Lower lobe of right lung (tissue), 2 donors: ENCODE data around the gene MMP27. TPM values are rescaled to one million over a fixed set of nuclear protein-coding genes. Genes with fewer than 3 reads are reported as not detected.

Source experiments
- ATAC-seq, 2 donors: fragments of 200-7000 bp; cut with Tn5 transposase; one replicate each; pipeline ENCODE4 v1.9.1; 2020 to 2022; ENCODE audit warnings: mild to moderate bottlenecking in 2 of 2, moderate library complexity in 2 of 2
- DNase-seq: peaks from one replicate; pipeline ENCODE4 v3.0.0-alpha.2; 2020
- H3K27ac ChIP-seq: fragments of 200-600 bp; one replicate; pipeline ENCODE4 v1.8.0; 2022
- H3K27me3 ChIP-seq: fragments of 200-600 bp; one replicate; pipeline ENCODE4 v1.8.0; 2022; ENCODE audit warnings: low read depth
- H3K36me3 ChIP-seq: fragments of 200-600 bp; one replicate; pipeline ENCODE4 v1.8.0; 2022; ENCODE audit warnings: mild to moderate bottlenecking
- H3K4me1 ChIP-seq: fragments of 200-600 bp; one replicate; pipeline ENCODE4 v1.8.0; 2022
- H3K4me3 ChIP-seq: fragments of 200-600 bp; one replicate; pipeline ENCODE4 v1.8.0; 2022; ENCODE audit warnings: mild to moderate bottlenecking
- H3K9me3 ChIP-seq: fragments of 200-600 bp; one replicate; pipeline ENCODE4 v1.8.0; 2022
- intact Hi-C: fragments of 100-400 bp; cut with DNase I; formaldehyde crosslinking; loops from one replicate; pipeline ENCODE4 v1.11.0; 2022
- total RNA-seq: library from RNA; stranded (reverse); fragmentation: NEBNext Ultra II Directional; extraction: Animal tissue kit (Norgen Biotek cat#: 25700); gene quantifications from one replicate; pipeline ENCODE4 v1.2.1, GENCODE V29; 2021
- TF ChIP-seq, protein P1 (sequence below): fragments of 200-600 bp; IDR thresholded peaks from one replicate; pipeline ENCODE4 v1.8.0; 2022; ENCODE audit warnings: antibody characterized with exemption, mild to moderate bottlenecking
- donor health status: DM: no; HTN: yes; CAD: no; lungs with severe emphysema.

MMP27 gene
- total RNA-seq, 1 donor from 2014 or later = not detected

DNA sequence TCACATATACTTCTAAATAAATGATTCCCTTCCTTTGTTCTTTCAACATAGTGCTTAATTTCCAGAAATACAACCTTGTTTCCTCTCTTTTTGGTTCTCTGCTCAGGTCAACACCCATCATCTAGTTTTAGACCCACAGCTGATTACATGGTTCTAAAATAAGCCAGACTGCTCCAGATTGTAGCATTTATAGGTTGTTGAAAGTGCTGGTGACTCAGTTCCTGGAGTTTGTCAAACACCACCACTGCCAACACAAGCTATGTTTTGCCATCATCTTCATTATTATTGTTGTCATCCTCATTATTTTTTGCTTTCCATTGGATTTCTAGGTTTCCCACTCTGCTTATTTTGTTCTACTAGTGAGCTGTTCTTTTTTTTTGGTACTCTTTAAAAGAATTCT is 58.1 kb downstream of the MMP27 start:
- no peak overlapping the region for H3K27ac ChIP-seq
- no peaks in the 10 kb centered on the region for H3K4me1 ChIP-seq
- no peaks in the 10 kb centered on the region for H3K27me3 ChIP-seq
- intact Hi-C loops = no loop called here
- ATAC-seq (no peak), DNase-seq (no peak)
- TF ChIP-seq, protein P1, sequence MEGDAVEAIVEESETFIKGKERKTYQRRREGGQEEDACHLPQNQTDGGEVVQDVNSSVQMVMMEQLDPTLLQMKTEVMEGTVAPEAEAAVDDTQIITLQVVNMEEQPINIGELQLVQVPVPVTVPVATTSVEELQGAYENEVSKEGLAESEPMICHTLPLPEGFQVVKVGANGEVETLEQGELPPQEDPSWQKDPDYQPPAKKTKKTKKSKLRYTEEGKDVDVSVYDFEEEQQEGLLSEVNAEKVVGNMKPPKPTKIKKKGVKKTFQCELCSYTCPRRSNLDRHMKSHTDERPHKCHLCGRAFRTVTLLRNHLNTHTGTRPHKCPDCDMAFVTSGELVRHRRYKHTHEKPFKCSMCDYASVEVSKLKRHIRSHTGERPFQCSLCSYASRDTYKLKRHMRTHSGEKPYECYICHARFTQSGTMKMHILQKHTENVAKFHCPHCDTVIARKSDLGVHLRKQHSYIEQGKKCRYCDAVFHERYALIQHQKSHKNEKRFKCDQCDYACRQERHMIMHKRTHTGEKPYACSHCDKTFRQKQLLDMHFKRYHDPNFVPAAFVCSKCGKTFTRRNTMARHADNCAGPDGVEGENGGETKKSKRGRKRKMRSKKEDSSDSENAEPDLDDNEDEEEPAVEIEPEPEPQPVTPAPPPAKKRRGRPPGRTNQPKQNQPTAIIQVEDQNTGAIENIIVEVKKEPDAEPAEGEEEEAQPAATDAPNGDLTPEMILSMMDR = no peak
- no peaks in the 10 kb centered on the region for H3K9me3 ChIP-seq
- no peak overlapping the region for H3K4me3 ChIP-seq
- no peaks in the 10 kb centered on the region for H3K36me3 ChIP-seq

DNA sequence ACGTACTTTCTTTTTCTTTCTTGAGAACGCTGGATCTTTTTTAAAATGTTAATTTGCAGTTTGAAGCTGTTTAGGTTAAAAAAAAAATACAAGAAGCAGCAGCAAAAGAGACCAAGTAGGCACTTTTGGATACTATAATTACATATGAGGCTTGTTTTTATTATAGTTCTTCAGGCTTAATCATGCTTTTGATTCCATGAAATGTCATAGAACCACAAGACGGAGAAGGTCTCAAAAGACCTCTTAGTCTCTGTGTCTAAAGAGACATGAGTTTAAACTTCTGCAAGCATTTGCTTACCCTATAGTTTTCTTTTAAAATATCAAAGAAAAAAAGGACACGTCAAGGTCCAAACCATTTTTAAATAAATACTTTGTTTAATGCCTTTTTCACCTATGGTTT is 61.6 kb downstream of the MMP27 start:
- no peak for DNase-seq
- no peak overlapping the region for H3K27ac ChIP-seq
- no peaks in the 10 kb centered on the region for H3K4me1 ChIP-seq
- H3K4me3 ChIP-seq = no peak overlapping the region
- H3K36me3 ChIP-seq = no peaks in the 10 kb centered on the region
- intact Hi-C loops = no loop called here
- TF ChIP-seq, protein P1 = no peak
- no peaks in the 10 kb centered on the region for H3K9me3 ChIP-seq
- no peak for ATAC-seq
- no peaks in the 10 kb centered on the region for H3K27me3 ChIP-seq

Other genes starting within 250 kb of the MMP27 start
- gene MMP7, start 175.0 kb downstream of the MMP27 start, total RNA-seq = 7.1 TPM
- not detected for gene MMP20, start 80.4 kb downstream of the MMP27 start, total RNA-seq
- 0.44 TPM for gene MMP8, start 19.2 kb upstream of the MMP27 start, total RNA-seq
- gene MMP10, start 74.9 kb upstream of the MMP27 start, total RNA-seq = not detected
- 0.97 TPM for gene MMP1, start 92.4 kb upstream of the MMP27 start, total RNA-seq
- gene MMP3, start 137.8 kb upstream of the MMP27 start, total RNA-seq = not detected
- gene MMP12, start 169.2 kb upstream of the MMP27 start, total RNA-seq = 0.27 TPM
- gene MMP13, start 250.0 kb upstream of the MMP27 start, total RNA-seq = not detected